Measurements from ENCODE around the gene ALG2.

Gene ALG2

GRCh38 chr9:99185934-99186333 lies 35.8 kb downstream of the ALG2 start:
- TF ChIP-seq FOXA1 (IDR thresholded peaks at IDR 0.05) (no peak), PKNOX1 (IDR thresholded peaks at IDR 0.05) (no peak), TARDBP (IDR thresholded peaks at IDR 0.05) (no peak), FOXK2 (IDR thresholded peaks at IDR 0.05) (no peak), SUZ12 (IDR thresholded peaks at IDR 0.05) (no peak), BHLHE40 (IDR thresholded peaks at IDR 0.05; ENCODE audit: borderline replicate concordance) (no peak), SP1 (IDR thresholded peaks at IDR 0.05) (no peak), ZNF384 (IDR thresholded peaks at IDR 0.05) (no peak), ARNT (IDR thresholded peaks at IDR 0.05) (no peak), HDGF (IDR thresholded peaks at IDR 0.05; ENCODE audit: borderline replicate concordance) (no peak), CTBP1 (IDR thresholded peaks at IDR 0.05; ENCODE audit: borderline replicate concordance) (no peak), LEF1 (IDR thresholded peaks at IDR 0.05; ENCODE audit: borderline replicate concordance) (no peak), NFRKB (IDR thresholded peaks at IDR 0.05) (no peak), L3MBTL2 (conservative IDR thresholded peaks at IDR 0.05) (no peak), FOXM1 (IDR thresholded peaks at IDR 0.05; ENCODE audit: borderline replicate concordance) (no peak), ELF4 (IDR thresholded peaks at IDR 0.05) (no peak)
- ChIA-PET CTCF (no interaction called here), POLR2A (no interaction called here)
- no peak for DNase-seq (ENCODE audit: extremely low spot score)

DNA sequence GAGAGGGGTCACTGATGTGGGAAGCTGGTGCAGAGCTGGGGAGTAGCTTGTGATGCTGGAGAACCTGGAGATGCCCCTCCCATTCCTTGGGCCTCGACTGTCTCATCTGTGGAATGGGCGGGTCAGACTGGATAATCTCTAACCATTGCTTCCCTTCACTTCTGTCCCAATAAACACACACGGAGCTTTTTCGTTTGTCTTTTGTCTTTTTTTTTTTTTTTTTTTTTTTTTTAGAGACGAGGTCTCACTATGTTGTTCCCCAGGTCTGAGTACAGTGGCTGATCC lies 36.5 kb downstream of the ALG2 start:
- ChIA-PET CTCF (interaction anchor here (0.8 to 1.5 kb wide), 4 partner anchors 8 to 47 kb away, joined by 3 to 14 read pairs (median 4); no protein-coding TSS in a partner anchor), POLR2A (interaction anchor here (0.9 kb wide), 1 partner anchor 36 kb away, joined by 4 read pairs; the partner anchor contains the start of genes ALG2 and SEC61B)
- DNase-seq (ENCODE audit: extremely low spot score), result no peak
- no peak for TF ChIP-seq HDGF (IDR thresholded peaks at IDR 0.05; ENCODE audit: borderline replicate concordance)

- CTCF ChIA-PET, result interaction anchor here (0.8 to 1.5 kb wide), 4 partner anchors 9 to 48 kb away, joined by 3 to 14 read pairs (median 4); no protein-coding TSS in a partner anchor
These were observed 37.0 kb downstream of the ALG2 start for GRCh38 chr9:99184475-99185347.

GRCh38 chr9:99184110-99184474 lies 37.6 kb downstream of the ALG2 start:
- ChIA-PET POLR2A (no interaction called here), CTCF (interaction anchor here (1.2 to 1.5 kb wide), 2 partner anchors 13 to 49 kb away, joined by 3 to 14 read pairs; no protein-coding TSS in a partner anchor)
- no peak for TF ChIP-seq SUZ12 (IDR thresholded peaks at IDR 0.05)
- no peak for TF ChIP-seq FOXK2 (IDR thresholded peaks at IDR 0.05)
- TF ChIP-seq FOXA1 (IDR thresholded peaks at IDR 0.05), result no peak
- no peak for TF ChIP-seq SP1 (IDR thresholded peaks at IDR 0.05)
- TF ChIP-seq BHLHE40 (IDR thresholded peaks at IDR 0.05; ENCODE audit: borderline replicate concordance), result no peak
- TF ChIP-seq HDGF (IDR thresholded peaks at IDR 0.05; ENCODE audit: borderline replicate concordance), result no peak
- TF ChIP-seq ARNT (IDR thresholded peaks at IDR 0.05), result no peak
- TF ChIP-seq CTBP1 (IDR thresholded peaks at IDR 0.05; ENCODE audit: borderline replicate concordance), result no peak
- no peak for TF ChIP-seq FOXM1 (IDR thresholded peaks at IDR 0.05; ENCODE audit: borderline replicate concordance)
- no peak for TF ChIP-seq NFRKB (IDR thresholded peaks at IDR 0.05)
- TF ChIP-seq PKNOX1 (IDR thresholded peaks at IDR 0.05), result no peak
- no peak for TF ChIP-seq ZNF384 (IDR thresholded peaks at IDR 0.05)
- no peak for TF ChIP-seq L3MBTL2 (conservative IDR thresholded peaks at IDR 0.05)
- TF ChIP-seq ELF4 (IDR thresholded peaks at IDR 0.05), result no peak
- no peak for TF ChIP-seq LEF1 (IDR thresholded peaks at IDR 0.05; ENCODE audit: borderline replicate concordance)
- no peak for TF ChIP-seq TARDBP (IDR thresholded peaks at IDR 0.05)
- no peak for DNase-seq (ENCODE audit: extremely low spot score)

More at GRCh38 chr9:99184475-99185347, 37.0 kb downstream of the ALG2 start:
- POLR2A ChIA-PET, result interaction anchor here (0.9 kb wide), 1 partner anchor 37 kb away, joined by 4 read pairs; the partner anchor contains the start of genes ALG2 and SEC61B
- TF ChIP-seq ARNT (IDR thresholded peaks at IDR 0.05) (no peak), PKNOX1 (IDR thresholded peaks at IDR 0.05) (peak; percentile 62; the same call in 1 of the 2 replicates)
- peak; percentile 81 for DNase-seq (ENCODE audit: extremely low spot score)

- ChIA-PET POLR2A (no interaction called here), CTCF (no interaction called here)
- DNase-seq (ENCODE audit: extremely low spot score), result no peak
- TF ChIP-seq HDGF (IDR thresholded peaks at IDR 0.05; ENCODE audit: borderline replicate concordance) (no peak), CTBP1 (IDR thresholded peaks at IDR 0.05; ENCODE audit: borderline replicate concordance) (no peak), FOXM1 (IDR thresholded peaks at IDR 0.05; ENCODE audit: borderline replicate concordance) (no peak), ZNF384 (IDR thresholded peaks at IDR 0.05) (no peak), FOXA1 (IDR thresholded peaks at IDR 0.05) (no peak), PKNOX1 (IDR thresholded peaks at IDR 0.05) (no peak), SP1 (IDR thresholded peaks at IDR 0.05) (no peak), BHLHE40 (IDR thresholded peaks at IDR 0.05; ENCODE audit: borderline replicate concordance) (no peak), ARNT (IDR thresholded peaks at IDR 0.05) (no peak), LEF1 (IDR thresholded peaks at IDR 0.05; ENCODE audit: borderline replicate concordance) (no peak), NFRKB (IDR thresholded peaks at IDR 0.05) (no peak), TARDBP (IDR thresholded peaks at IDR 0.05) (no peak)
These were observed 38.1 kb downstream of the ALG2 start for GRCh38 chr9:99183616-99184015.

GRCh38 chr9:99182356-99182755 lies 39.4 kb downstream of the ALG2 start:
- no peak for TF ChIP-seq SP1 (IDR thresholded peaks at IDR 0.05)
- TF ChIP-seq SUZ12 (IDR thresholded peaks at IDR 0.05), result no peak
- TF ChIP-seq LEF1 (IDR thresholded peaks at IDR 0.05; ENCODE audit: borderline replicate concordance), result no peak
- no peak for TF ChIP-seq ZNF384 (IDR thresholded peaks at IDR 0.05)
- TF ChIP-seq ARNT (IDR thresholded peaks at IDR 0.05), result no peak
- TF ChIP-seq FOXM1 (IDR thresholded peaks at IDR 0.05; ENCODE audit: borderline replicate concordance), result no peak
- ChIA-PET CTCF (no interaction called here), POLR2A (no interaction called here)
- no peak for DNase-seq (ENCODE audit: extremely low spot score)
